IMR-90 (cell line): Measurements from ENCODE around the gene RAG1. TPM values are rescaled to one million over a fixed set of nuclear protein-coding genes. Genes with fewer than 3 reads are reported as not detected.

Source experiments
- ATAC-seq: fragments of 200-7000 bp; cut with Tn5 transposase; 2 replicates; pipeline ENCODE4 v1.9.1; 2020; ENCODE audit warnings: low read depth, mild to moderate bottlenecking, moderate library complexity
- BruUV-seq: library from RNA; stranded (reverse); fragments of 400-500 nt; replicated peaks from 2 replicates; lab custom pipeline; 2021; lab: Mats Ljungman, UMichigan
- CTCF ChIA-PET: fragments of 300-600 bp; formaldehyde crosslinking; extraction: SDS; loops from one replicate; lab custom pipeline; 2021; ENCODE audit warnings: antibody characterized with exemption; lab: Yijun Ruan, JAX
- POLR2A ChIA-PET: fragments of 300-600 bp; sonication (Branson Sonifier 250); formaldehyde crosslinking; loops from one replicate; lab custom pipeline; 2022; ENCODE audit warnings: antibody characterized with exemption; ENCODE audit not compliant: unreplicated experiment; lab: Charles Lee
- DNase-seq: peaks from one replicate; pipeline ENCODE4 v3.0.0; 2013
- H2AFZ ChIP-seq: replicated peaks from 2 replicates; pipeline ENCODE3; 2013; ENCODE audit warnings: low read length, mild to moderate bottlenecking; ENCODE audit not compliant: poor library complexity
- H2AK5ac ChIP-seq: 2 replicates; pipeline ENCODE4 v1.6.1; 2013; ENCODE audit warnings: low read depth, low read length, inconsistent platforms
- H2AK9ac ChIP-seq: replicated peaks from 2 replicates; pipeline ENCODE3; 2013; ENCODE audit warnings: mild to moderate bottlenecking, low read depth, low read length, moderate library complexity; ENCODE audit not compliant: poor library complexity
- H2BK120ac ChIP-seq: 2 replicates; pipeline ENCODE4 v1.6.1; 2013; ENCODE audit warnings: low read depth, low read length, inconsistent platforms
- H2BK15ac ChIP-seq: 3 replicates; pipeline ENCODE4 v1.6.1; 2013; ENCODE audit warnings: low read depth, low read length, inconsistent platforms
- H2BK20ac ChIP-seq: 2 replicates; pipeline ENCODE4 v1.6.1; 2013; ENCODE audit warnings: low read depth, mild to moderate bottlenecking, inconsistent platforms, low read length, moderate library complexity
- H2BK5ac ChIP-seq: 2 replicates; pipeline ENCODE4 v1.6.1; 2013; ENCODE audit warnings: mild to moderate bottlenecking, low read depth, low read length, inconsistent platforms; ENCODE audit not compliant: poor library complexity, severe bottlenecking
- H3K14ac ChIP-seq: replicated peaks from 2 replicates; pipeline ENCODE4 v1.6.1; 2013; ENCODE audit warnings: low read depth, low read length, inconsistent platforms
- H3K18ac ChIP-seq: 2 replicates; pipeline ENCODE4 v1.6.1; 2013; ENCODE audit warnings: low read depth, low read length, control low read depth
- H3K23ac ChIP-seq: 2 replicates; pipeline ENCODE4 v1.6.1; 2013; ENCODE audit warnings: low read depth, low read length, inconsistent platforms
- H3K27ac ChIP-seq: 2 replicates; pipeline ENCODE4 v1.5.1; 2013; ENCODE audit warnings: mild to moderate bottlenecking, control low read depth, low read length; ENCODE audit not compliant: insufficient read depth
- H3K27me3 ChIP-seq: 2 replicates; pipeline ENCODE4 v1.6.1; 2013; ENCODE audit warnings: low read length; ENCODE audit not compliant: control insufficient read depth, insufficient read depth
- H3K36me3 ChIP-seq: 2 replicates; pipeline ENCODE4 v1.6.1; 2013; ENCODE audit warnings: low read length, mixed read lengths; ENCODE audit not compliant: control insufficient read depth, insufficient read depth
- H3K4ac ChIP-seq: 2 replicates; pipeline ENCODE4 v1.6.1; 2013; ENCODE audit warnings: low read depth, low read length, inconsistent platforms
- H3K4me1 ChIP-seq: 2 replicates; pipeline ENCODE4 v1.6.1; 2013; ENCODE audit warnings: low read length, mixed read lengths; ENCODE audit not compliant: control insufficient read depth, insufficient read depth
- H3K4me2 ChIP-seq: 2 replicates; pipeline ENCODE4 v1.6.1; 2013; ENCODE audit warnings: low read depth, mild to moderate bottlenecking, control low read depth, low read length, moderate library complexity
- H3K4me3 ChIP-seq: 2 replicates; pipeline ENCODE4 v1.5.1; 2013; ENCODE audit warnings: low read depth, mild to moderate bottlenecking, control low read depth, low read length, moderate library complexity; ENCODE audit not compliant: insufficient read depth
- H3K56ac ChIP-seq: 2 replicates; pipeline ENCODE4 v1.6.1; 2013; ENCODE audit warnings: low read length, inconsistent platforms; ENCODE audit not compliant: insufficient read depth; ENCODE audit errors: extremely low read depth
- H3K79me1 ChIP-seq, 2 experiments: 2 replicates each; pipeline ENCODE4 v1.6.1; 2013; ENCODE audit warnings: low read length in 2 of 2, inconsistent platforms in 1 of 2, low read depth in 1 of 2
- H3K9ac ChIP-seq: 2 replicates; pipeline ENCODE4 v1.6.1; 2013; ENCODE audit warnings: low read depth, low read length, control low read depth
- H3K9me1 ChIP-seq: 2 replicates; pipeline ENCODE4 v1.6.1; 2013; ENCODE audit warnings: low read length, inconsistent platforms; ENCODE audit not compliant: insufficient read depth
- H3K9me3 ChIP-seq: 2 replicates; pipeline ENCODE4 v1.6.1; 2013; ENCODE audit warnings: low read length; ENCODE audit not compliant: control insufficient read depth, insufficient read depth
- H4K20me1 ChIP-seq: 2 replicates; pipeline ENCODE4 v1.6.1; 2013; ENCODE audit warnings: low read length, inconsistent platforms; ENCODE audit not compliant: insufficient read depth
- H4K5ac ChIP-seq: 2 replicates; pipeline ENCODE4 v1.6.1; 2013; ENCODE audit warnings: mild to moderate bottlenecking, low read depth, low read length, control low read depth
- H4K8ac ChIP-seq, 2 experiments: 2 replicates each; pipeline ENCODE4 v1.6.1; 2013; ENCODE audit warnings: low read depth in 2 of 2, low read length in 2 of 2, control low read depth in 1 of 2, inconsistent platforms in 1 of 2
- H4K91ac ChIP-seq: 2 replicates; pipeline ENCODE4 v1.6.1; 2013; ENCODE audit warnings: low read depth, low read length, inconsistent platforms; ENCODE audit not compliant: insufficient read depth
- BHLHE40 ChIP-seq: fragments of 150-350 bp; IDR thresholded peaks from 2 replicates; pipeline ENCODE4 v1.6.1; 2016; ENCODE audit warnings: mild to moderate bottlenecking, low read depth, low read length
- CEBPB ChIP-seq: IDR thresholded peaks from 2 replicates; pipeline ENCODE4 v1.6.1; 2012; ENCODE audit warnings: low read depth, low read length, improper control_type of control experiment
- CHD1 ChIP-seq: IDR thresholded peaks from 2 replicates; pipeline ENCODE4 v1.6.1; 2012; ENCODE audit warnings: low read depth, low read length, improper control_type of control experiment
- ELK1 ChIP-seq: fragments of 150-350 bp; IDR thresholded peaks from 2 replicates; pipeline ENCODE4 v1.6.1; 2016; ENCODE audit warnings: low read depth, mild to moderate bottlenecking, low read length, moderate library complexity, borderline replicate concordance
- FOS ChIP-seq: fragments of 150-350 bp; IDR thresholded peaks from 2 replicates; pipeline ENCODE4 v1.6.1; 2016; ENCODE audit warnings: low read depth, low read length
- MAFK ChIP-seq: IDR thresholded peaks from 2 replicates; pipeline ENCODE4 v1.6.1; 2012; ENCODE audit warnings: low read depth, low read length, improper control_type of control experiment
- MXI1 ChIP-seq: IDR thresholded peaks from 2 replicates; pipeline ENCODE4 v1.6.1; 2012; ENCODE audit warnings: low read depth, mild to moderate bottlenecking, low read length, moderate library complexity, borderline replicate concordance
- NFE2L2 ChIP-seq: fragments of 150-350 bp; IDR thresholded peaks from 2 replicates; pipeline ENCODE4 v1.6.1; 2016; ENCODE audit warnings: low read depth, mild to moderate bottlenecking, low read length
- POLR2A ChIP-seq: IDR thresholded peaks from 2 replicates; pipeline ENCODE4 v1.6.1; 2012; ENCODE audit warnings: mild to moderate bottlenecking, low read depth, low read length
- RCOR1 ChIP-seq: IDR thresholded peaks from 2 replicates; pipeline ENCODE4 v1.6.1; 2012; ENCODE audit warnings: mild to moderate bottlenecking, low read length, improper control_type of control experiment; ENCODE audit not compliant: insufficient replicate concordance
- RFX5 ChIP-seq: IDR thresholded peaks from 2 replicates; pipeline ENCODE4 v1.8.0; 2012; ENCODE audit warnings: low read depth, mild to moderate bottlenecking, low read length, moderate library complexity
- USF2 ChIP-seq: fragments of 150-350 bp; IDR thresholded peaks from 2 replicates; pipeline ENCODE4 v1.6.1; 2017; ENCODE audit warnings: mild to moderate bottlenecking, antibody characterized with exemption, low read length, low read depth
- WGBS, 2 experiments: methylation state at CpG; one replicate each; pipeline versions ENCODE4 v1.1.5 to v1.1.7; 2013; ENCODE audit warnings: missing lambda C conversion rate in 2 of 2; ENCODE audit not compliant: insufficient read length in 1 of 2; ENCODE audit errors: extremely low coverage in 2 of 2; 5-methylcytosine and 5-hydroxymethylcytosine counted together
- dilution Hi-C: fragments of 300-500 bp; cut with HindIII; formaldehyde crosslinking; loops from one replicate; pipeline ENCODE4 v1.14.3; 2018; ENCODE audit warnings: low sequenced_read_pairs; ENCODE audit not compliant: unreplicated experiment
- in situ Hi-C: fragments of 300-500 bp; cut with MboI; formaldehyde crosslinking; loops from 3 replicates; pipeline ENCODE4 v1.14.3; 2019; ENCODE audit warnings: low sequenced_read_pairs, inconsistent platforms, mixed read lengths
- intact Hi-C: fragments of 100-400 bp; cut with micrococcal nuclease; formaldehyde crosslinking; loops from 2 replicates; pipeline ENCODE4 v1.10.0; 2022
- polyA plus RNA-seq, 3 experiments: library from polyadenylated mRNA; depleted of rRNA; stranded (reverse); fragments of >200 nt; gene quantifications; 2 replicates each; pipeline ENCODE4 v1.2.3, GENCODE V29; 2012; ENCODE audit warnings: low replicate concordance in 1 of 3
- total RNA-seq: library from RNA; depleted of rRNA; stranded (reverse); fragments of >200 nt; gene quantifications from 2 replicates; pipeline ENCODE4 v1.2.3, GENCODE V29; 2012
- TF ChIP-seq, protein P1 (sequence below): conservative IDR thresholded peaks from 2 replicates; pipeline ENCODE4 v1.5.1; 2012; ENCODE audit warnings: mild to moderate bottlenecking, low read depth, low read length, improper control_type of control experiment

Gene RAG1
- total and polyA plus RNA-seq, 2 of the 4 experiments (the other 2 are of a cell fraction): 0.14 to 0.72 TPM

DNA sequence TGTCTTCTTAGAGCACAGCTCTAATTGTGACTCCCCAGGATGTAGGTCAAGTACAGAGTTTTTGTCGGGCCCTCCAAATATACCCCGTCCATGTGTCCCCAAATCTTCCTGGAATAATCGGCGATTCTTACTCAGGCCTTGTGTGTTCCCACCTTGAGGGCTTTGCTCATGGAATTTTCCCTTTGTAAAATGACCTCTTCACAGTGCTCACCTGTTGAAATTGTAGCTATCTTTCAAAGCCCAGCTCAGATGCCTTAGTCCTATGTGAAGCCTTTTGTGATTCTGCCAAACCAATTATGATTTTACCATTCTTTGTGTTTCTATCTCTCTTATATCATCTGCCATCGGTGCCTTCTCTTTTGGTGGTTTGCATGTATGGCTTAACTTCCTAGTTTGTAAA lies 60.3 kb downstream of the RAG1 start:
- no peak overlapping the region for H3K18ac ChIP-seq
- H4K5ac ChIP-seq: no peak overlapping the region
- H3K23ac ChIP-seq: no peak overlapping the region
- no peaks in the 10 kb centered on the region for H3K9me1 ChIP-seq
- TF ChIP-seq ELK1 (no peak), POLR2A (no peak), MAFK (no peak), RFX5 (no peak), BHLHE40 (no peak), CEBPB (no peak), MXI1 (no peak), NFE2L2 (no peak), USF2 (no peak), RCOR1 (no peak), FOS (no peak), CHD1 (no peak)
- TF ChIP-seq, protein P1, sequence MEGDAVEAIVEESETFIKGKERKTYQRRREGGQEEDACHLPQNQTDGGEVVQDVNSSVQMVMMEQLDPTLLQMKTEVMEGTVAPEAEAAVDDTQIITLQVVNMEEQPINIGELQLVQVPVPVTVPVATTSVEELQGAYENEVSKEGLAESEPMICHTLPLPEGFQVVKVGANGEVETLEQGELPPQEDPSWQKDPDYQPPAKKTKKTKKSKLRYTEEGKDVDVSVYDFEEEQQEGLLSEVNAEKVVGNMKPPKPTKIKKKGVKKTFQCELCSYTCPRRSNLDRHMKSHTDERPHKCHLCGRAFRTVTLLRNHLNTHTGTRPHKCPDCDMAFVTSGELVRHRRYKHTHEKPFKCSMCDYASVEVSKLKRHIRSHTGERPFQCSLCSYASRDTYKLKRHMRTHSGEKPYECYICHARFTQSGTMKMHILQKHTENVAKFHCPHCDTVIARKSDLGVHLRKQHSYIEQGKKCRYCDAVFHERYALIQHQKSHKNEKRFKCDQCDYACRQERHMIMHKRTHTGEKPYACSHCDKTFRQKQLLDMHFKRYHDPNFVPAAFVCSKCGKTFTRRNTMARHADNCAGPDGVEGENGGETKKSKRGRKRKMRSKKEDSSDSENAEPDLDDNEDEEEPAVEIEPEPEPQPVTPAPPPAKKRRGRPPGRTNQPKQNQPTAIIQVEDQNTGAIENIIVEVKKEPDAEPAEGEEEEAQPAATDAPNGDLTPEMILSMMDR: no peak
- H3K27ac ChIP-seq: no peak overlapping the region
- no peak overlapping the region for H3K4me2 ChIP-seq
- no peak for DNase-seq
- no peak overlapping the region for H3K4ac ChIP-seq
- POLR2A ChIA-PET: no interaction called here
- no TSS peak for BruUV-seq
- H3K36me3 ChIP-seq: no peaks in the 10 kb centered on the region
- H2BK20ac ChIP-seq: no peak overlapping the region
- H3K27me3 ChIP-seq: no peaks in the 10 kb centered on the region
- H3K9ac ChIP-seq: no peak overlapping the region
- no peak overlapping the region for H4K8ac ChIP-seq
- no peak overlapping the region for H2AK5ac ChIP-seq
- no peak overlapping the region for H2BK5ac ChIP-seq
- H2AFZ ChIP-seq: no peak overlapping the region
- H2BK120ac ChIP-seq: no peak overlapping the region
- H4K91ac ChIP-seq: no peak overlapping the region
- no peak overlapping the region for H2BK15ac ChIP-seq
- intact Hi-C loops: no loop called here
- in situ Hi-C loops: no loop called here
- no peaks in the 10 kb centered on the region for H3K79me1 ChIP-seq
- H2AK9ac ChIP-seq: no peak overlapping the region
- no peaks in the 10 kb centered on the region for H4K20me1 ChIP-seq
- ATAC-seq: no peak
- dilution Hi-C loops: no loop called here
- H3K9me3 ChIP-seq: no peaks in the 10 kb centered on the region
- no CpG with 5 or more reads among the region's 5 CpGs for WGBS, 2 experiments
- CTCF ChIA-PET: interaction anchor here (0.6 kb wide), 2 partner anchors 24 to 898 kb away, joined by 3 to 5 read pairs; no protein-coding TSS in a partner anchor
- H3K4me1 ChIP-seq: no peaks in the 10 kb centered on the region
- no peak overlapping the region for H3K14ac ChIP-seq
- no peak overlapping the region for H3K4me3 ChIP-seq
- H3K56ac ChIP-seq: no peak overlapping the region
